Activated gamma-delta T cell treated with anti-CD3 and anti-CD28 coated beads, Interleukin-2, amount 50 U/mL, for 16 hours (primary cell): ENCODE measurements around the gene CUBN.

Experiments used
- DNase-seq: peaks from one replicate; pipeline ENCODE4 v3.0.0-alpha.2; 2020; ENCODE audit warnings: low read depth

The CUBN gene

GRCh38 chr10:17010363-17011145, 119.1 kb downstream of the CUBN start:
- DNase-seq: no peak

- no peak for DNase-seq
Measured at GRCh38 chr10:17009212-17009700, 120.4 kb downstream of the CUBN start.

- DNase-seq: no peak
Measured at GRCh38 chr10:17007418-17007770, 122.2 kb downstream of the CUBN start.

GRCh38 chr10:17006631-17007417, 122.8 kb downstream of the CUBN start:
- DNase-seq: no peak

- no peak for DNase-seq
Measured at GRCh38 chr10:17005621-17006566, 123.7 kb downstream of the CUBN start.

GRCh38 chr10:17004801-17005380, 124.7 kb downstream of the CUBN start:
- DNase-seq: no peak

GRCh38 chr10:17003651-17004286, 125.8 kb downstream of the CUBN start:
- no peak for DNase-seq

- DNase-seq: peak; percentile 51
Measured at GRCh38 chr10:17003151-17003550, 126.5 kb downstream of the CUBN start.

GRCh38 chr10:17001961-17002749, 127.5 kb downstream of the CUBN start:
- peak; percentile 15 for DNase-seq

- DNase-seq: no peak
Measured at GRCh38 chr10:17001297-17001744, 128.3 kb downstream of the CUBN start.

- no peak for DNase-seq
Measured at GRCh38 chr10:16999665-17000451, 129.8 kb downstream of the CUBN start.

GRCh38 chr10:16996530-16996964, 133.1 kb downstream of the CUBN start:
- no peak for DNase-seq

GRCh38 chr10:16995867-16996529, 133.6 kb downstream of the CUBN start:
- no peak for DNase-seq

- no peak for DNase-seq
Measured at GRCh38 chr10:16993186-16993585, 136.4 kb downstream of the CUBN start.

- DNase-seq: no peak
Measured at GRCh38 chr10:16992611-16993119, 136.9 kb downstream of the CUBN start.

- DNase-seq: no peak
Measured at GRCh38 chr10:16991011-16991410, 138.6 kb downstream of the CUBN start.

GRCh38 chr10:16989826-16990293, 139.8 kb downstream of the CUBN start:
- no peak for DNase-seq

GRCh38 chr10:16988900-16989299, 140.7 kb downstream of the CUBN start:
- no peak for DNase-seq
